ENCODE measurements around the gene GTSF1L. TPM values are rescaled to one million over a fixed set of nuclear protein-coding genes. Genes with fewer than 3 reads are reported as not detected.

GTSF1L gene
- polyA plus RNA-seq, 2 donors, result not detected

- no peaks in the 10 kb centered on the region for H3K27me3 ChIP-seq (ENCODE audit: control insufficient read depth in 1 of 2, insufficient read depth in 2 of 2, low read length in 2 of 2)
- no peaks in the 10 kb centered on the region for H3K9me3 ChIP-seq (ENCODE audit: control insufficient read depth in 2 of 2, insufficient read depth in 1 of 2, low read depth in 1 of 2, low read length in 1 of 2)
- no peaks in the 10 kb centered on the region for H3K36me3 ChIP-seq (ENCODE audit: control insufficient read depth in 2 of 2, insufficient read depth in 2 of 2, low read length in 1 of 2)
- no peak overlapping the region for H3K4me3 ChIP-seq (ENCODE audit: low read depth in 1 of 2, low read length in 2 of 2)
- H3K27ac ChIP-seq (ENCODE audit: low read depth in 2 of 2, low read length in 1 of 2), result no peak overlapping the region
- peaks cover 0 to 2% of the 10 kb centered on the region in 2 donors for H3K4me1 ChIP-seq (ENCODE audit: control insufficient read depth in 2 of 2, insufficient read depth in 2 of 2, low read length in 1 of 2)
- 89 to 100% methylated on average over 1 of the region's 1 CpG for WGBS, 2 donors
Observed at GRCh38 chr20:43748274-43748673, 21.5 kb upstream of the GTSF1L start.

- Histone ChIP-seq H3K27ac (ENCODE audit: low read depth in 2 of 2, low read length in 1 of 2) (no peak overlapping the region), H3K36me3 (ENCODE audit: control insufficient read depth in 2 of 2, insufficient read depth in 2 of 2, low read length in 1 of 2) (no peaks in the 10 kb centered on the region), H3K4me3 (ENCODE audit: low read depth in 1 of 2, low read length in 2 of 2) (no peak overlapping the region), H3K9me3 (ENCODE audit: control insufficient read depth in 2 of 2, insufficient read depth in 1 of 2, low read depth in 1 of 2, low read length in 1 of 2) (no peaks in the 10 kb centered on the region), H3K27me3 (ENCODE audit: control insufficient read depth in 1 of 2, insufficient read depth in 2 of 2, low read length in 2 of 2) (no peaks in the 10 kb centered on the region), H3K4me1 (ENCODE audit: control insufficient read depth in 2 of 2, insufficient read depth in 2 of 2, low read length in 1 of 2) (peaks cover 0 to 2% of the 10 kb centered on the region in 2 donors)
- WGBS, 2 donors, result 37 to 48% methylated on average over 12 of the region's 12 CpGs
Observed at GRCh38 chr20:43746344-43747137, 19.7 kb upstream of the GTSF1L start.

- Histone ChIP-seq H3K27me3 (ENCODE audit: control insufficient read depth in 1 of 2, insufficient read depth in 2 of 2, low read length in 2 of 2) (no peaks in the 10 kb centered on the region), H3K4me1 (ENCODE audit: control insufficient read depth in 2 of 2, insufficient read depth in 2 of 2, low read length in 1 of 2) (no peaks in the 10 kb centered on the region), H3K9me3 (ENCODE audit: control insufficient read depth in 2 of 2, insufficient read depth in 1 of 2, low read depth in 1 of 2, low read length in 1 of 2) (no peaks in the 10 kb centered on the region), H3K27ac (ENCODE audit: low read depth in 2 of 2, low read length in 1 of 2) (no peak overlapping the region), H3K4me3 (ENCODE audit: low read depth in 1 of 2, low read length in 2 of 2) (no peak overlapping the region), H3K36me3 (ENCODE audit: control insufficient read depth in 2 of 2, insufficient read depth in 2 of 2, low read length in 1 of 2) (no peaks in the 10 kb centered on the region)
- 33 to 43% methylated on average over 12 of the region's 12 CpGs for WGBS, 2 donors
Observed at GRCh38 chr20:43744966-43745730, 18.3 kb upstream of the GTSF1L start.

- Histone ChIP-seq H3K36me3 (ENCODE audit: control insufficient read depth in 2 of 2, insufficient read depth in 2 of 2, low read length in 1 of 2) (no peaks in the 10 kb centered on the region), H3K4me1 (ENCODE audit: control insufficient read depth in 2 of 2, insufficient read depth in 2 of 2, low read length in 1 of 2) (no peaks in the 10 kb centered on the region), H3K27me3 (ENCODE audit: control insufficient read depth in 1 of 2, insufficient read depth in 2 of 2, low read length in 2 of 2) (no peaks in the 10 kb centered on the region), H3K9me3 (ENCODE audit: control insufficient read depth in 2 of 2, insufficient read depth in 1 of 2, low read depth in 1 of 2, low read length in 1 of 2) (no peaks in the 10 kb centered on the region), H3K27ac (ENCODE audit: low read depth in 2 of 2, low read length in 1 of 2) (no peak overlapping the region), H3K4me3 (ENCODE audit: low read depth in 1 of 2, low read length in 2 of 2) (no peak overlapping the region)
- 54 to 55% methylated on average over 9 of the region's 9 CpGs for WGBS, 2 donors
Observed at GRCh38 chr20:43744151-43744611, 17.4 kb upstream of the GTSF1L start.

DNA sequence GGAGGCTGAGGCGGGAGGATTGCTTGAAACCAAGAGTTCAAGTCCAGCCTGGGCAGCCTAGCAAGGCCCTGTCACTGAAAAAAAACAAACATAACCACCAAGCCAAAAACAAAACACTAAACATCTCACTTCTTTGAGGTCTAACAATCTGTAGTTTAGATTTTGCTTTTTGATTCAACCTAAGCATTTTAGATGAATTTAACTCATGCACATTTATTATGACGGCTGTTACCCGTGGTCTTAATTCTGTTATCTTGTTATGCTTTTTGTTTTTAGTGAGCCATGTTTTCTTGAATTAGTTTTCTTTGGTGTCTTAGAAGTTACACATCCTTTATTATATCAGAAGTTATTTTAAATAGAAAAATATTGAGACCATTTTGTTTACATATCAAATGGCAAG is 13.8 kb upstream of the GTSF1L start:
- H3K9me3 ChIP-seq (ENCODE audit: control insufficient read depth in 2 of 2, insufficient read depth in 1 of 2, low read depth in 1 of 2, low read length in 1 of 2), result no peaks in the 10 kb centered on the region
- 89 to 96% methylated on average over 3 of the region's 3 CpGs for WGBS, 2 donors
- H3K27me3 ChIP-seq (ENCODE audit: control insufficient read depth in 1 of 2, insufficient read depth in 2 of 2, low read length in 2 of 2), result no peaks in the 10 kb centered on the region
- no peak overlapping the region for H3K27ac ChIP-seq (ENCODE audit: low read depth in 2 of 2, low read length in 1 of 2)
- H3K4me1 ChIP-seq (ENCODE audit: control insufficient read depth in 2 of 2, insufficient read depth in 2 of 2, low read length in 1 of 2), result no peaks in the 10 kb centered on the region
- no peaks in the 10 kb centered on the region for H3K36me3 ChIP-seq (ENCODE audit: control insufficient read depth in 2 of 2, insufficient read depth in 2 of 2, low read length in 1 of 2)
- H3K4me3 ChIP-seq (ENCODE audit: low read depth in 1 of 2, low read length in 2 of 2), result no peak overlapping the region

DNA sequence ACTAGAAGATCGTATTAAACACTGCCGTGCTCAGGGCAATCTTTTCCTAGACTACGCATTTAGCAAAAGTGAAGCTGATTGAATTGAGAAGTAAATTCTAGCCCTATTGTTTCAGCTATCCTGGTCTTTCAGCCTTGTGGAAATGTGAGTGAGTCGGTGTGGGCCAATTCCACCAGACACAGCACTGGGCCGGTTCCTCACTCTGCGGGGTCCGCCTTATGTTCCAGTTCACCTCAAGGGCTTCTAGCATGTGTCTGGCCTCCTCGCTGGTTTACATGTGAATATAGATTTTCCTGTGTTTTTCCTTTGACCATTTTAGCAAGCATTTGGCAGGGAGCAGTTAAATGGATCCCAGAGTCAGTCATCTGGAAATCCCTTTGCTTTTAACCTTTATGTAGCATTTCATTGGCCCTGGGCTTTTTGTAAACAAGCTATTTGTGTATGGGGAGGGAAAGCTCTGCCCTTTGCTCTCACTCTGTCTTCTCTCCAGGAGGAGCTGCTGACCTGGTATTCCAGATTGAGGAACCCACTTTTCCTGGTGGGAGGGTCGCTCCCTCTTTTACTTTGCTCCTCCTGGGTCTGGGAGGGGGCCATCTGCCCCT is 12.4 kb upstream of the GTSF1L start:
- 85 to 88% methylated on average over 9 of the region's 9 CpGs for WGBS, 2 donors
- Histone ChIP-seq H3K27ac (ENCODE audit: low read depth in 2 of 2, low read length in 1 of 2) (no peak overlapping the region), H3K27me3 (ENCODE audit: control insufficient read depth in 1 of 2, insufficient read depth in 2 of 2, low read length in 2 of 2) (no peaks in the 10 kb centered on the region), H3K4me1 (ENCODE audit: control insufficient read depth in 2 of 2, insufficient read depth in 2 of 2, low read length in 1 of 2) (no peaks in the 10 kb centered on the region), H3K36me3 (ENCODE audit: control insufficient read depth in 2 of 2, insufficient read depth in 2 of 2, low read length in 1 of 2) (no peaks in the 10 kb centered on the region), H3K9me3 (ENCODE audit: control insufficient read depth in 2 of 2, insufficient read depth in 1 of 2, low read depth in 1 of 2, low read length in 1 of 2) (no peaks in the 10 kb centered on the region), H3K4me3 (ENCODE audit: low read depth in 1 of 2, low read length in 2 of 2) (no peak overlapping the region)

DNA sequence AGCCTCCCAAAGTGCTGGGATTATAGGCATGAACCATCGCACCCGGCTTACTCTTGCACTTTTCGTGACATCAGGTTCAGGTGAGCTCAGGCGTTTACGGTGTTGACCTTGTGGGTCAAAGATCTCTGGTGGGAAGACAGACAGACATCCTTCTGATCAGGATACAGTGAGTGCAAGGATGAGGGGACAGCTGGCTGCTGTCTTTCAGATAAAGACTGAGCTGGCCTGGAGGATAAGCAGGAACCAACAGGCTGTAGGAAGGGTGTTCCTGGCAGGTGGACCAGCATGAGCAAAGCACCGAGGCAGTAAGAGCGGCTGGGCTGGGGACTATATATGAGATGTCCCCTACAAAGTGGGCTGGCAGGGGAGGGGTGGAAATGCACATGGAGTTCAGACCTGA is 11.1 kb upstream of the GTSF1L start:
- Histone ChIP-seq H3K4me3 (ENCODE audit: low read depth in 1 of 2, low read length in 2 of 2) (no peak overlapping the region), H3K27me3 (ENCODE audit: control insufficient read depth in 1 of 2, insufficient read depth in 2 of 2, low read length in 2 of 2) (no peaks in the 10 kb centered on the region), H3K9me3 (ENCODE audit: control insufficient read depth in 2 of 2, insufficient read depth in 1 of 2, low read depth in 1 of 2, low read length in 1 of 2) (no peaks in the 10 kb centered on the region), H3K27ac (ENCODE audit: low read depth in 2 of 2, low read length in 1 of 2) (no peak overlapping the region), H3K4me1 (ENCODE audit: control insufficient read depth in 2 of 2, insufficient read depth in 2 of 2, low read length in 1 of 2) (no peaks in the 10 kb centered on the region), H3K36me3 (ENCODE audit: control insufficient read depth in 2 of 2, insufficient read depth in 2 of 2, low read length in 1 of 2) (no peaks in the 10 kb centered on the region)
- WGBS, 2 donors, result 91 to 93% methylated on average over 7 of the region's 7 CpGs

- no peaks in the 10 kb centered on the region for H3K9me3 ChIP-seq (ENCODE audit: control insufficient read depth in 2 of 2, insufficient read depth in 1 of 2, low read depth in 1 of 2, low read length in 1 of 2)
- no peaks in the 10 kb centered on the region for H3K4me1 ChIP-seq (ENCODE audit: control insufficient read depth in 2 of 2, insufficient read depth in 2 of 2, low read length in 1 of 2)
- H3K27ac ChIP-seq (ENCODE audit: low read depth in 2 of 2, low read length in 1 of 2), result no peak overlapping the region
- no peak overlapping the region for H3K4me3 ChIP-seq (ENCODE audit: low read depth in 1 of 2, low read length in 2 of 2)
- no peaks in the 10 kb centered on the region for H3K27me3 ChIP-seq (ENCODE audit: control insufficient read depth in 1 of 2, insufficient read depth in 2 of 2, low read length in 2 of 2)
- H3K36me3 ChIP-seq (ENCODE audit: control insufficient read depth in 2 of 2, insufficient read depth in 2 of 2, low read length in 1 of 2), result no peaks in the 10 kb centered on the region
- WGBS, 2 donors, result 35 to 51% methylated on average over 2 of the region's 2 CpGs
Observed at GRCh38 chr20:43736588-43737158, 9.9 kb upstream of the GTSF1L start.

- WGBS, 2 donors, result 69 to 70% methylated on average over 5 of the region's 5 CpGs
- H3K27ac ChIP-seq (ENCODE audit: low read depth in 2 of 2, low read length in 1 of 2), result no peak overlapping the region
- H3K4me1 ChIP-seq (ENCODE audit: control insufficient read depth in 2 of 2, insufficient read depth in 2 of 2, low read length in 1 of 2), result no peaks in the 10 kb centered on the region
- H3K9me3 ChIP-seq (ENCODE audit: control insufficient read depth in 2 of 2, insufficient read depth in 1 of 2, low read depth in 1 of 2, low read length in 1 of 2), result peaks cover 0 to 4% of the 10 kb centered on the region in 2 donors
- no peak overlapping the region for H3K4me3 ChIP-seq (ENCODE audit: low read depth in 1 of 2, low read length in 2 of 2)
- H3K36me3 ChIP-seq (ENCODE audit: control insufficient read depth in 2 of 2, insufficient read depth in 2 of 2, low read length in 1 of 2), result no peaks in the 10 kb centered on the region
- no peaks in the 10 kb centered on the region for H3K27me3 ChIP-seq (ENCODE audit: control insufficient read depth in 1 of 2, insufficient read depth in 2 of 2, low read length in 2 of 2)
Observed at GRCh38 chr20:43731927-43732326, 5.1 kb upstream of the GTSF1L start.
